Measurements from ENCODE around the gene ABI3.

The ABI3 gene

DNA sequence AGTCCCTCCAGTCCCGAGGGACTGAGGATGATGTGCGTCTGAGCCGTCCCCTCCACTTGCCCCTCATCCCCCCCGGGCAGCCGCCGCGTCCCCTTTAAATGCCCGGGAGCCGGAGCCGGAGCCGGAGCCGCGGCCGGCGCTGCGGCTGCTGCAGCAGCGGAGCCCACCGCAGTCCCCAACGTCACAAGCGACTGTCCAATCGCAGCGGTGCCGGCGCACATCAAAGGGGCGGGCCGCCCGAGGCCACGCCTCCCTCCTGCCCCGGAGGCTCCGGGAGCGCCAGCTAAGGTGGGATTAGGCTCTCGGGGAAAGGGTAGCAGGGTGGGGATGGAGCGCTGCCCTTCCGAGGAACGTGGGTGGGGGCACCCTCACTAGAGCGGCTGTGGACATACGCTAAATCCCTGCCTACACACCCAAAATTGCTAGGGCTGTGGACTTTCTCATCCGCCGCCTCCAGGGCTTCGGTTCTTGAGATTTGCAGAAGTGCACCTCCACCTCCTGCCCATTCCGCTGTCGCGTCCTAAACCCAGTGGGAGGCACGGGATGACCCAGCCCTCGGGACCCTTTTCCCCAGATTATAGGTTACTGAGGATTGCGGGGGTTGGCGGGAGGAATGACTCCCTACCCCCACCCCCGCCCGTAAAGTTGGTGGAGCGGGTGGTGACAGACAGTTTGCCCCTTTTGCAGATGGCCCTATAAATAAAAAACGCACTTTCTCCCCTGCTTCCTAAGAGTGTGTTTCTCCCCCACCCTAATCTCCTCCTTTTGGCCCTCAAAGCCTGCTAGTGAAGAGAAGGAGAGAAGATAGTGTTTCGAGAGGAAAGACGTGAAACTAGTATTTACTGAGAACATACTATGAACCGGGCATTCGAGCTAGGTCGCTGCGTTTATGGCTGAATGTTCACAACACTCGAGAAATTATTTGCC, 20.4 kb downstream of the ABI3 start, which contains the start of gene PHOSPHO1:
Gene PHOSPHO1, minus strand, starts transcription at position 152 of the 927 bp plus-strand sequence. CDS start 4,096 bp downstream, outside the sequence.
- H3K27me3 ChIP-seq (replicated peaks; ENCODE audit: control insufficient read depth, insufficient read depth, low read length): no peaks in the 10 kb centered on the region; the same call in 1 of the 2 replicates
- H3K36me3 ChIP-seq (ENCODE audit: control insufficient read depth, insufficient read depth, low read length): no peaks in the 10 kb centered on the region; the same call in 1 of the 2 replicates
- no peak for TF ChIP-seq CTCF (IDR thresholded peaks at IDR 0.05; ENCODE audit: insufficient read depth, low read length, poor library complexity, severe bottlenecking)
- peak; percentile 89 for DNase-seq (ENCODE audit: extremely low read depth, insufficient read length)
- peak within 1 kb of the TSS; percentile 79 for H3K4me3 ChIP-seq (replicated peaks; ENCODE audit: low read depth, low read length)

DNA sequence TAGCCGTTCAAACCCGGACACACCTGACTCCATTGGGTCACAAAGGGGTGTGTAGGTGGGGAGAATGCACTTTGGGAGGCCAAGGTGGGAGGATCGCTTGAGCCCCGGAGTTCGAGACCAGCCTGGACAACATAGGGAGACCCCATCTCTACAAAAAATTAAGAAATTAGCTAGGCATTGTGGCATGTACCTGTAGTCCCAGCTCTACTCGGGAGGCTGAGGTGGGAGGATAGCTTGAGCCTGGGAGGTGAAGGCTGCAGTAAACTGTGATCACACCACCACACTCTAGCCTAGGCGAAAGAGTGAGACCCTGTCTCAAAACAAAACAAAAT, 21.0 kb downstream of the ABI3 start:
- no peak for DNase-seq (ENCODE audit: extremely low read depth, insufficient read length)
- Histone ChIP-seq H3K4me3 (replicated peaks; ENCODE audit: low read depth, low read length) (peak overlapping the region; percentile 79), H3K36me3 (ENCODE audit: control insufficient read depth, insufficient read depth, low read length) (no peaks in the 10 kb centered on the region), H3K27me3 (replicated peaks; ENCODE audit: control insufficient read depth, insufficient read depth, low read length) (no peaks in the 10 kb centered on the region; the same call in 1 of the 2 replicates)
- no peak for TF ChIP-seq CTCF (IDR thresholded peaks at IDR 0.05; ENCODE audit: insufficient read depth, low read length, poor library complexity, severe bottlenecking)

- no peak for DNase-seq (ENCODE audit: extremely low read depth, insufficient read length)
- TF ChIP-seq CTCF (IDR thresholded peaks at IDR 0.05; ENCODE audit: insufficient read depth, low read length, poor library complexity, severe bottlenecking): no peak
- Histone ChIP-seq H3K36me3 (ENCODE audit: control insufficient read depth, insufficient read depth, low read length) (no peaks in the 10 kb centered on the region), H3K27me3 (replicated peaks; ENCODE audit: control insufficient read depth, insufficient read depth, low read length) (no peaks in the 10 kb centered on the region; the same call in 1 of the 2 replicates), H3K4me3 (replicated peaks; ENCODE audit: low read depth, low read length) (no peak overlapping the region)
These were observed 24.1 kb downstream of the ABI3 start for GRCh38 chr17:49234509-49235080.

GRCh38 chr17:49235896-49236295, 25.4 kb downstream of the ABI3 start:
- Histone ChIP-seq H3K36me3 (ENCODE audit: control insufficient read depth, insufficient read depth, low read length) (no peaks in the 10 kb centered on the region), H3K4me3 (replicated peaks; ENCODE audit: low read depth, low read length) (no peak overlapping the region), H3K27me3 (replicated peaks; ENCODE audit: control insufficient read depth, insufficient read depth, low read length) (no peaks in the 10 kb centered on the region)
- no peak for TF ChIP-seq CTCF (IDR thresholded peaks at IDR 0.05; ENCODE audit: insufficient read depth, low read length, poor library complexity, severe bottlenecking)
- no peak for DNase-seq (ENCODE audit: extremely low read depth, insufficient read length)

DNA sequence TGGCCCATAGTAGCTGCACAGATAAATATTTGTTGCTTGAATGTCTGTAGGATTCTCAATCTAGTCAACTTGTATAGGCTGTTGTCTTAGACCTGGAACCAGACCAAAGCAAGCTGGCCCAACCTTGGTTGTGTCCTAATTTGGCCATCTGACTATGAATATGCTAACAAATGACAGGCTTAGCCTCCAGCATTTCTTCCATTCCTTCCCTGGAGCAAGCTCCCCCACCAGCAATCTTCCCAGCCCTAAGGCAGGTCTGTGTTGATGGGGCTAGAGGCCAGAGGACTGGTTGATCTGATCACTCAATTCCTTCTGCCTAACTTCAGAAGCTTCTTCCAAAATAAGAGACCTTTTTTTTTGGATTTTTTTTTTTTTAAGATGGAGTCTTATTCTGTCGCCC, 29.5 kb downstream of the ABI3 start:
- no peaks in the 10 kb centered on the region for H3K27me3 ChIP-seq (replicated peaks; ENCODE audit: control insufficient read depth, insufficient read depth, low read length)
- no peak for TF ChIP-seq CTCF (IDR thresholded peaks at IDR 0.05; ENCODE audit: insufficient read depth, low read length, poor library complexity, severe bottlenecking)
- no peak for DNase-seq (ENCODE audit: extremely low read depth, insufficient read length)
- no peaks in the 10 kb centered on the region for H3K36me3 ChIP-seq (ENCODE audit: control insufficient read depth, insufficient read depth, low read length)
- H3K4me3 ChIP-seq (replicated peaks; ENCODE audit: low read depth, low read length): no peak overlapping the region
